Naive B cell (primary cell): ENCODE results near the gene STX8. TPM values are rescaled to one million over a fixed set of nuclear protein-coding genes. Genes with fewer than 3 reads are reported as not detected.

Experiments
- ATAC-seq, 2 donors: fragments of 150-1000 bp; cut with Tn5 transposase; 2 replicates each; pipeline ENCODE4 v1.10.0; 2021; ENCODE audit warnings: low read depth in 2 of 2, mild to moderate bottlenecking in 2 of 2, moderate library complexity in 2 of 2
- DNase-seq: peaks from one replicate; pipeline ENCODE4 v3.0.0; 2022
- H3K27ac Mint-ChIP-seq, 6 donors: one replicate each; pipeline ENCODE4 v1.8.0; 2020 to 2022; ENCODE audit warnings: mild to moderate bottlenecking in 6 of 6, mixed read lengths in 6 of 6, moderate library complexity in 5 of 6, inconsistent platforms in 2 of 6
- H3K27me3 Mint-ChIP-seq, 3 donors: one replicate each; pipeline ENCODE4 v1.8.0; 2021 to 2022; ENCODE audit warnings: mixed read lengths in 3 of 3, mild to moderate bottlenecking in 1 of 3
- H3K36me3 Mint-ChIP-seq, 2 donors: one replicate each; pipeline ENCODE4 v1.8.0; 2020 to 2022; ENCODE audit warnings: mixed read lengths in 2 of 2, inconsistent platforms in 1 of 2, mild to moderate bottlenecking in 1 of 2
- H3K4me1 Mint-ChIP-seq, 3 donors: one replicate each; pipeline ENCODE4 v1.8.0; 2020 to 2022; ENCODE audit warnings: mixed read lengths in 3 of 3, inconsistent platforms in 1 of 3, mild to moderate bottlenecking in 1 of 3, moderate library complexity in 1 of 3
- H3K4me3 Mint-ChIP-seq, 8 donors: one replicate each; pipeline ENCODE4 v1.8.0; 2020 to 2022; ENCODE audit warnings: mild to moderate bottlenecking in 8 of 8, mixed read lengths in 8 of 8, moderate library complexity in 8 of 8, inconsistent platforms in 2 of 8
- H3K9me3 Mint-ChIP-seq, 7 donors: one replicate each; pipeline ENCODE4 v1.8.0; 2020 to 2022; ENCODE audit warnings: mixed read lengths in 7 of 7, mild to moderate bottlenecking in 5 of 7, inconsistent platforms in 2 of 7, moderate library complexity in 1 of 7
- polyA plus RNA-seq, 6 donors: library from polyadenylated mRNA; unstranded; fragments of 300-500 nt; fragmentation: Illumina TruSeq; gene quantifications; one replicate each; pipeline ENCODE4 v1.2.3, GENCODE V29; 2021; ENCODE audit warnings: low read depth in 6 of 6

STX8 gene
- polyA plus RNA-seq, 6 donors from 2014 or later, result 90.4 to 141 (median 107) TPM

- peaks cover 0 to 4% of the 10 kb centered on the region in 2 donors for H3K36me3 Mint-ChIP-seq
- ATAC-seq (no peak), DNase-seq (no peak)
- no peaks in the 10 kb centered on the region for H3K9me3 Mint-ChIP-seq
- peak overlapping the region in 1 of 8 donors; percentile 48 for H3K4me3 Mint-ChIP-seq
- peaks cover 21 to 28% (median 27%) of the 10 kb centered on the region in 3 donors for H3K4me1 Mint-ChIP-seq
- no peak overlapping the region for H3K27ac Mint-ChIP-seq
- H3K27me3 Mint-ChIP-seq, result no peaks in the 10 kb centered on the region
These were observed 276.8 kb downstream of the STX8 start for GRCh38 chr17:9298776-9299295.

- ATAC-seq (no peak), DNase-seq (no peak)
- H3K27me3 Mint-ChIP-seq, result no peaks in the 10 kb centered on the region
- H3K27ac Mint-ChIP-seq, result peak overlapping the region in 1 of 6 donors; percentile 68
- H3K9me3 Mint-ChIP-seq, result no peaks in the 10 kb centered on the region
- no peak overlapping the region for H3K4me3 Mint-ChIP-seq
- H3K4me1 Mint-ChIP-seq, result peaks cover 17 to 28% (median 25%) of the 10 kb centered on the region in 3 donors
- peaks cover 0 to 4% of the 10 kb centered on the region in 2 donors for H3K36me3 Mint-ChIP-seq
These were observed 277.5 kb downstream of the STX8 start for GRCh38 chr17:9298135-9298534.

- H3K4me1 Mint-ChIP-seq, result peaks cover 18 to 35% (median 30%) of the 10 kb centered on the region in 3 donors
- H3K36me3 Mint-ChIP-seq, result peaks cover 0 to 4% of the 10 kb centered on the region in 2 donors
- H3K4me3 Mint-ChIP-seq, result no peak overlapping the region
- ATAC-seq (no peak), DNase-seq (no peak)
- no peaks in the 10 kb centered on the region for H3K27me3 Mint-ChIP-seq
- no peaks in the 10 kb centered on the region for H3K9me3 Mint-ChIP-seq
- H3K27ac Mint-ChIP-seq, result peak overlapping the region in 2 of 6 donors; percentile 16 to 76
These were observed 280.9 kb downstream of the STX8 start for GRCh38 chr17:9294661-9295210.

- no peak for DNase-seq
- Mint-ChIP-seq H3K4me3 (no peak overlapping the region), H3K27ac (peak overlapping the region in 3 of 6 donors; percentile 17 to 71 (median 21)), H3K9me3 (no peaks in the 10 kb centered on the region), H3K27me3 (no peaks in the 10 kb centered on the region), H3K36me3 (peaks cover 0 to 4% of the 10 kb centered on the region in 2 donors), H3K4me1 (peaks cover 30 to 47% (median 35%) of the 10 kb centered on the region in 3 donors)
- no peak for ATAC-seq
These were observed 283.1 kb downstream of the STX8 start for GRCh38 chr17:9292561-9292941.

- ATAC-seq (peak; percentile 58 to 65), DNase-seq (peak; percentile 6)
- Mint-ChIP-seq H3K4me3 (no peak overlapping the region), H3K27ac (peak overlapping the region in 4 of 6 donors; percentile 3 to 65 (median 35)), H3K27me3 (no peaks in the 10 kb centered on the region), H3K4me1 (peaks cover 33 to 47% (median 35%) of the 10 kb centered on the region in 3 donors), H3K36me3 (peaks cover 0 to 1% of the 10 kb centered on the region in 2 donors), H3K9me3 (no peaks in the 10 kb centered on the region)
These were observed 283.6 kb downstream of the STX8 start for GRCh38 chr17:9291912-9292560.

GRCh38 chr17:9290226-9290613 lies 285.4 kb downstream of the STX8 start:
- peaks cover 35 to 47% (median 35%) of the 10 kb centered on the region in 3 donors for H3K4me1 Mint-ChIP-seq
- ATAC-seq (no peak), DNase-seq (no peak)
- H3K27ac Mint-ChIP-seq, result peak overlapping the region in 4 of 6 donors; percentile 3 to 32 (median 13)
- H3K36me3 Mint-ChIP-seq, result no peaks in the 10 kb centered on the region
- H3K9me3 Mint-ChIP-seq, result no peaks in the 10 kb centered on the region
- H3K4me3 Mint-ChIP-seq, result peak overlapping the region in 7 of 8 donors; percentile 17 to 70 (median 28)
- H3K27me3 Mint-ChIP-seq, result no peaks in the 10 kb centered on the region

GRCh38 chr17:9287306-9287705 lies 288.3 kb downstream of the STX8 start:
- Mint-ChIP-seq H3K27ac (peak overlapping the region in 2 of 6 donors; percentile 32 to 39), H3K4me1 (peaks cover 27 to 31% (median 29%) of the 10 kb centered on the region in 3 donors), H3K9me3 (no peaks in the 10 kb centered on the region), H3K4me3 (no peak overlapping the region), H3K36me3 (no peaks in the 10 kb centered on the region), H3K27me3 (no peaks in the 10 kb centered on the region)
- DNase-seq, result no peak
- ATAC-seq, result no peak

GRCh38 chr17:9286434-9286833 lies 289.2 kb downstream of the STX8 start:
- Mint-ChIP-seq H3K4me1 (peaks cover 21 to 28% (median 23%) of the 10 kb centered on the region in 3 donors), H3K27me3 (no peaks in the 10 kb centered on the region), H3K36me3 (no peaks in the 10 kb centered on the region), H3K4me3 (no peak overlapping the region), H3K27ac (peak overlapping the region in 2 of 6 donors; percentile 28 to 54), H3K9me3 (no peaks in the 10 kb centered on the region)
- ATAC-seq (no peak), DNase-seq (no peak)

GRCh38 chr17:9285602-9286427 lies 289.8 kb downstream of the STX8 start:
- peaks cover 0 to 3% of the 10 kb centered on the region in 2 donors for H3K36me3 Mint-ChIP-seq
- no peaks in the 10 kb centered on the region for H3K9me3 Mint-ChIP-seq
- peak overlapping the region in 1 of 6 donors; percentile 3 for H3K27ac Mint-ChIP-seq
- ATAC-seq, result no peak
- peaks cover 17 to 30% (median 28%) of the 10 kb centered on the region in 3 donors for H3K4me1 Mint-ChIP-seq
- H3K27me3 Mint-ChIP-seq, result no peaks in the 10 kb centered on the region
- H3K4me3 Mint-ChIP-seq, result no peak overlapping the region
- DNase-seq, result no peak

- Mint-ChIP-seq H3K36me3 (peaks cover 0 to 7% of the 10 kb centered on the region in 2 donors), H3K4me3 (no peak overlapping the region), H3K27ac (peak overlapping the region in 1 of 6 donors; percentile 3), H3K4me1 (peaks cover 9 to 23% (median 20%) of the 10 kb centered on the region in 3 donors), H3K9me3 (no peaks in the 10 kb centered on the region), H3K27me3 (no peaks in the 10 kb centered on the region)
- ATAC-seq, result no peak
- no peak for DNase-seq
These were observed 290.7 kb downstream of the STX8 start for GRCh38 chr17:9284884-9285283.

- no peaks in the 10 kb centered on the region for H3K9me3 Mint-ChIP-seq
- peaks cover 7 to 14% (median 11%) of the 10 kb centered on the region in 3 donors for H3K4me1 Mint-ChIP-seq
- no peaks in the 10 kb centered on the region for H3K27me3 Mint-ChIP-seq
- ATAC-seq (no peak), DNase-seq (no peak)
- no peak overlapping the region for H3K27ac Mint-ChIP-seq
- no peak overlapping the region for H3K4me3 Mint-ChIP-seq
- H3K36me3 Mint-ChIP-seq, result peaks cover 0 to 7% of the 10 kb centered on the region in 2 donors
These were observed 291.7 kb downstream of the STX8 start for GRCh38 chr17:9283909-9284308.

- Mint-ChIP-seq H3K4me3 (no peak overlapping the region), H3K9me3 (no peaks in the 10 kb centered on the region), H3K4me1 (peaks cover 7 to 9% (median 8%) of the 10 kb centered on the region in 3 donors), H3K36me3 (peaks cover 0 to 15% of the 10 kb centered on the region in 2 donors), H3K27ac (peak overlapping the region in 1 of 6 donors; percentile 8), H3K27me3 (no peaks in the 10 kb centered on the region)
- DNase-seq (no peak), ATAC-seq (no peak)
These were observed 295.7 kb downstream of the STX8 start for GRCh38 chr17:9279893-9280292.

GRCh38 chr17:9274973-9275372 lies 300.6 kb downstream of the STX8 start:
- H3K4me3 Mint-ChIP-seq, result no peak overlapping the region
- H3K27ac Mint-ChIP-seq, result no peak overlapping the region
- peaks cover 3 to 8% of the 10 kb centered on the region in 2 donors for H3K36me3 Mint-ChIP-seq
- no peak for ATAC-seq
- H3K9me3 Mint-ChIP-seq, result peaks cover 0 to 2% (median 0%) of the 10 kb centered on the region in 7 donors
- no peaks in the 10 kb centered on the region for H3K27me3 Mint-ChIP-seq
- H3K4me1 Mint-ChIP-seq, result peaks cover 0 to 8% (median 4%) of the 10 kb centered on the region in 3 donors
- no peak for DNase-seq
